DMS153 treated with DMSO at 0.1 percent for 48 hours (cell line): ENCODE data around the gene ZNF69.

Experiments used
- DNase-seq: peaks from one replicate; lab custom pipeline; 2025; ENCODE audit not compliant: unreplicated experiment; lab: John Stamatoyannopoulos, UW

Gene ZNF69

GRCh38 chr19:11950312-11950711 lies 62.7 kb downstream of the ZNF69 start:
- DNase-seq = no peak
